GM12872 (cell line): ENCODE measurements around the gene AKT1.

Experiments
- TF ChIP-seq, protein P1 (sequence below): IDR thresholded peaks from 3 replicates; pipeline ENCODE4 v1.5.1; 2011; ENCODE audit warnings: low read depth, mild to moderate bottlenecking, low read length, moderate library complexity; ENCODE audit not compliant: insufficient read depth

AKT1 gene

GRCh38 chr14:104788873-104789663 lies 6.5 kb downstream of the AKT1 start:
- TF ChIP-seq, protein P1, sequence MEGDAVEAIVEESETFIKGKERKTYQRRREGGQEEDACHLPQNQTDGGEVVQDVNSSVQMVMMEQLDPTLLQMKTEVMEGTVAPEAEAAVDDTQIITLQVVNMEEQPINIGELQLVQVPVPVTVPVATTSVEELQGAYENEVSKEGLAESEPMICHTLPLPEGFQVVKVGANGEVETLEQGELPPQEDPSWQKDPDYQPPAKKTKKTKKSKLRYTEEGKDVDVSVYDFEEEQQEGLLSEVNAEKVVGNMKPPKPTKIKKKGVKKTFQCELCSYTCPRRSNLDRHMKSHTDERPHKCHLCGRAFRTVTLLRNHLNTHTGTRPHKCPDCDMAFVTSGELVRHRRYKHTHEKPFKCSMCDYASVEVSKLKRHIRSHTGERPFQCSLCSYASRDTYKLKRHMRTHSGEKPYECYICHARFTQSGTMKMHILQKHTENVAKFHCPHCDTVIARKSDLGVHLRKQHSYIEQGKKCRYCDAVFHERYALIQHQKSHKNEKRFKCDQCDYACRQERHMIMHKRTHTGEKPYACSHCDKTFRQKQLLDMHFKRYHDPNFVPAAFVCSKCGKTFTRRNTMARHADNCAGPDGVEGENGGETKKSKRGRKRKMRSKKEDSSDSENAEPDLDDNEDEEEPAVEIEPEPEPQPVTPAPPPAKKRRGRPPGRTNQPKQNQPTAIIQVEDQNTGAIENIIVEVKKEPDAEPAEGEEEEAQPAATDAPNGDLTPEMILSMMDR: no peak

- TF ChIP-seq, protein P1: no peak
These were observed 7.3 kb downstream of the AKT1 start for GRCh38 chr14:104788161-104788818.

- TF ChIP-seq, protein P1: no peak
These were observed 7.8 kb downstream of the AKT1 start for GRCh38 chr14:104787736-104788135.

- TF ChIP-seq, protein P1: no peak
These were observed 8.5 kb downstream of the AKT1 start for GRCh38 chr14:104786726-104787675.

GRCh38 chr14:104786091-104786586 lies 9.4 kb downstream of the AKT1 start:
- TF ChIP-seq, protein P1: no peak

GRCh38 chr14:104785708-104786080 lies 9.9 kb downstream of the AKT1 start:
- TF ChIP-seq, protein P1: no peak
